Transverse colon (tissue), 4 donors: Measurements from ENCODE around the gene ATP9A.

Experiments used
- CTCF ChIP-seq, 5 experiments: fragments of 200-600 bp in 3 of 5; fragments of 450-650 bp in 2 of 5; sonication (generic) in 3 of 5; IDR thresholded peaks; 1 replicate in 2 of 5; 2 replicates in 3 of 5; pipeline ENCODE4 v1.5.1; 2016 to 2017; ENCODE audit warnings: antibody characterized with exemption in 5 of 5, inconsistent platforms in 3 of 5, mild to moderate bottlenecking in 2 of 5, moderate library complexity in 1 of 5
- POLR2AphosphoS5 ChIP-seq, 3 donors: sonication (generic); formaldehyde crosslinking; IDR thresholded peaks; one replicate each; pipeline ENCODE4 v1.6.1; 2016; ENCODE audit warnings: antibody characterized with exemption in 3 of 3

GRCh38 chr20:51616060-51616459 lies 152.1 kb downstream of the ATP9A start:
- TF ChIP-seq CTCF (IDR thresholded peaks at IDR 0.05) (peak in 1 of 5 experiments; percentile 2), POLR2AphosphoS5 (IDR thresholded peaks at IDR 0.05) (no peak)
